Skeletal muscle satellite cell (primary cell): ENCODE data around the gene CCIN.
A peak's percentile ranks its signal among the peaks of the same experiment; 100 is the strongest.

Source experiments
- H3K27me3 ChIP-seq: 2 replicates; pipeline ENCODE4 v1.7.0; 2013; ENCODE audit warnings: low read length; ENCODE audit not compliant: control insufficient read depth, insufficient read depth
- H3K36me3 ChIP-seq: 2 replicates; pipeline ENCODE4 v1.7.0; 2013; ENCODE audit warnings: mild to moderate bottlenecking, control low read depth, low read length; ENCODE audit not compliant: insufficient read depth
- H3K4me1 ChIP-seq: 2 replicates; pipeline ENCODE4 v1.7.0; 2013; ENCODE audit warnings: low read length; ENCODE audit not compliant: control insufficient read depth, insufficient read depth
- H3K4me2 ChIP-seq: 2 replicates; pipeline ENCODE4 v1.7.0; 2013; ENCODE audit warnings: mild to moderate bottlenecking, low read length
- H3K4me3 ChIP-seq: 2 replicates; pipeline ENCODE4 v1.7.0; 2013; ENCODE audit warnings: low read length
- H3K9ac ChIP-seq: 2 replicates; pipeline ENCODE4 v1.7.0; 2013; ENCODE audit warnings: mild to moderate bottlenecking, low read depth, low read length, moderate library complexity
- H3K9me3 ChIP-seq: replicated peaks from 2 replicates; pipeline ENCODE4 v1.7.0; 2013; ENCODE audit warnings: mild to moderate bottlenecking, control low read depth, low read length

Gene CCIN

GRCh38 chr9:36141761-36142160 lies 27.4 kb upstream of the CCIN start:
- Histone ChIP-seq H3K36me3 (peaks cover 28% of the 10 kb centered on the region), H3K4me1 (peaks cover 10% of the 10 kb centered on the region), H3K9me3 (no peaks in the 10 kb centered on the region), H3K9ac (no peak overlapping the region), H3K27me3 (no peaks in the 10 kb centered on the region), H3K4me2 (no peak overlapping the region), H3K4me3 (no peak overlapping the region)

- no peak overlapping the region for H3K9ac ChIP-seq
- H3K4me1 ChIP-seq: peaks cover 3% of the 10 kb centered on the region
- no peak overlapping the region for H3K4me2 ChIP-seq
- H3K27me3 ChIP-seq: no peaks in the 10 kb centered on the region
- H3K36me3 ChIP-seq: peaks cover 28% of the 10 kb centered on the region
- no peaks in the 10 kb centered on the region for H3K9me3 ChIP-seq
- no peak overlapping the region for H3K4me3 ChIP-seq
These were observed 26.5 kb upstream of the CCIN start for GRCh38 chr9:36142510-36143244.

GRCh38 chr9:36143245-36143641 lies 25.9 kb upstream of the CCIN start:
- H3K4me3 ChIP-seq: no peak overlapping the region
- H3K9ac ChIP-seq: no peak overlapping the region
- no peaks in the 10 kb centered on the region for H3K27me3 ChIP-seq
- no peak overlapping the region for H3K4me2 ChIP-seq
- H3K36me3 ChIP-seq: peaks cover 30% of the 10 kb centered on the region
- H3K9me3 ChIP-seq: no peaks in the 10 kb centered on the region
- peaks cover 2% of the 10 kb centered on the region for H3K4me1 ChIP-seq

- Histone ChIP-seq H3K36me3 (peaks cover 31% of the 10 kb centered on the region), H3K4me3 (no peak overlapping the region), H3K4me2 (no peak overlapping the region), H3K27me3 (no peaks in the 10 kb centered on the region), H3K9ac (no peak overlapping the region), H3K9me3 (no peaks in the 10 kb centered on the region), H3K4me1 (peaks cover 15% of the 10 kb centered on the region)
These were observed 24.6 kb upstream of the CCIN start for GRCh38 chr9:36144309-36145232.

- H3K4me2 ChIP-seq: no peak overlapping the region
- no peak overlapping the region for H3K9ac ChIP-seq
- H3K4me1 ChIP-seq: peaks cover 29% of the 10 kb centered on the region
- peaks cover 37% of the 10 kb centered on the region for H3K36me3 ChIP-seq
- H3K9me3 ChIP-seq: no peaks in the 10 kb centered on the region
- no peaks in the 10 kb centered on the region for H3K27me3 ChIP-seq
- H3K4me3 ChIP-seq: no peak overlapping the region
These were observed 23.2 kb upstream of the CCIN start for GRCh38 chr9:36145970-36146369.

GRCh38 chr9:36146651-36147050 lies 22.5 kb upstream of the CCIN start:
- Histone ChIP-seq H3K9me3 (no peaks in the 10 kb centered on the region), H3K27me3 (no peaks in the 10 kb centered on the region), H3K9ac (no peak overlapping the region), H3K4me2 (no peak overlapping the region), H3K36me3 (peaks cover 37% of the 10 kb centered on the region), H3K4me1 (peaks cover 36% of the 10 kb centered on the region), H3K4me3 (no peak overlapping the region)

GRCh38 chr9:36147441-36148175 lies 21.6 kb upstream of the CCIN start:
- Histone ChIP-seq H3K4me1 (peaks cover 43% of the 10 kb centered on the region), H3K9ac (no peak overlapping the region), H3K4me2 (no peak overlapping the region), H3K36me3 (peaks cover 31% of the 10 kb centered on the region), H3K9me3 (no peaks in the 10 kb centered on the region), H3K27me3 (no peaks in the 10 kb centered on the region), H3K4me3 (no peak overlapping the region)

- H3K27me3 ChIP-seq: no peaks in the 10 kb centered on the region
- no peaks in the 10 kb centered on the region for H3K9me3 ChIP-seq
- peak overlapping the region; percentile 69 for H3K4me2 ChIP-seq
- peaks cover 31% of the 10 kb centered on the region for H3K36me3 ChIP-seq
- peak overlapping the region; percentile 45 for H3K9ac ChIP-seq
- H3K4me3 ChIP-seq: peak overlapping the region; percentile 27
- peaks cover 48% of the 10 kb centered on the region for H3K4me1 ChIP-seq
These were observed 20.7 kb upstream of the CCIN start for GRCh38 chr9:36148311-36149051.

GRCh38 chr9:36149197-36149596 lies 20.0 kb upstream of the CCIN start:
- Histone ChIP-seq H3K4me3 (peak overlapping the region; percentile 23), H3K4me2 (peak overlapping the region; percentile 69), H3K9me3 (no peaks in the 10 kb centered on the region), H3K36me3 (peaks cover 26% of the 10 kb centered on the region), H3K4me1 (peaks cover 55% of the 10 kb centered on the region), H3K27me3 (no peaks in the 10 kb centered on the region), H3K9ac (peak overlapping the region; percentile 45)

GRCh38 chr9:36150574-36151315 lies 18.4 kb upstream of the CCIN start:
- H3K4me3 ChIP-seq: no peak overlapping the region

More at GRCh38 chr9:36150574-36151315, 18.4 kb upstream of the CCIN start:
- peaks cover 67% of the 10 kb centered on the region for H3K4me1 ChIP-seq
- peaks cover 13% of the 10 kb centered on the region for H3K36me3 ChIP-seq
- H3K27me3 ChIP-seq: no peaks in the 10 kb centered on the region
- no peaks in the 10 kb centered on the region for H3K9me3 ChIP-seq
- H3K9ac ChIP-seq: peak overlapping the region; percentile 16
- peak overlapping the region; percentile 7 for H3K4me2 ChIP-seq
